ENCODE results near the gene HOXA10.

Gene HOXA10

GRCh38 chr7:27169658-27170425 lies 4.3 kb downstream of the HOXA10 start:
- TF ChIP-seq ZNF565 (CRISPR knock-in tag; conservative IDR thresholded peaks at IDR 0.05; ENCODE audit: low read depth) = no peak
- TF ChIP-seq TOX (CRISPR knock-in tag; IDR thresholded peaks at IDR 0.05; ENCODE audit: borderline replicate concordance) = no peak
- no peak for TF ChIP-seq CREB5 (CRISPR knock-in tag; IDR thresholded peaks at IDR 0.05; ENCODE audit: low read depth)
- TF ChIP-seq BACH2 (CRISPR knock-in tag; IDR thresholded peaks at IDR 0.05; ENCODE audit: borderline replicate concordance) = no peak
- TF ChIP-seq ARNTL (CRISPR knock-in tag; IDR thresholded peaks at IDR 0.05; ENCODE audit: borderline replicate concordance, low read depth) = no peak
- no peak for TF ChIP-seq ZFP30 (CRISPR knock-in tag; IDR thresholded peaks at IDR 0.05)
- TF ChIP-seq ESRRG (CRISPR knock-in tag; IDR thresholded peaks at IDR 0.05) = no peak
- TF ChIP-seq CSDC2 (CRISPR knock-in tag; IDR thresholded peaks at IDR 0.05) = no peak
- TF ChIP-seq ZNF8 (CRISPR knock-in tag; IDR thresholded peaks at IDR 0.05) = no peak
- no peak for TF ChIP-seq GLIS3 (CRISPR knock-in tag; IDR thresholded peaks at IDR 0.05)
- TF ChIP-seq SNAI2 (CRISPR knock-in tag; IDR thresholded peaks at IDR 0.05) = no peak
- TF ChIP-seq ZC3H10 (CRISPR knock-in tag; IDR thresholded peaks at IDR 0.05) = no peak
- no peak for TF ChIP-seq POU6F1 (CRISPR knock-in tag; IDR thresholded peaks at IDR 0.05; ENCODE audit: borderline replicate concordance, low read depth)
- no peak for TF ChIP-seq RARB (CRISPR knock-in tag; IDR thresholded peaks at IDR 0.05)
- no peak for TF ChIP-seq ZFP3 (CRISPR knock-in tag; IDR thresholded peaks at IDR 0.05)
- no peak for TF ChIP-seq TSHZ2 (CRISPR knock-in tag; IDR thresholded peaks at IDR 0.05)
- peak; percentile 3; the same call in 1 of the 3 replicates for ATAC-seq

- no peak for TF ChIP-seq TOX (CRISPR knock-in tag; IDR thresholded peaks at IDR 0.05; ENCODE audit: borderline replicate concordance)
- TF ChIP-seq CSDC2 (CRISPR knock-in tag; IDR thresholded peaks at IDR 0.05) = no peak
- TF ChIP-seq TCF4 (CRISPR knock-in tag; IDR thresholded peaks at IDR 0.05; ENCODE audit: borderline replicate concordance) = no peak
- TF ChIP-seq ZFP30 (CRISPR knock-in tag; IDR thresholded peaks at IDR 0.05) = no peak
- TF ChIP-seq TSHZ2 (CRISPR knock-in tag; IDR thresholded peaks at IDR 0.05) = no peak
- no peak for TF ChIP-seq CSRNP3 (CRISPR knock-in tag; IDR thresholded peaks at IDR 0.05)
- no peak for TF ChIP-seq PPARA (CRISPR knock-in tag; IDR thresholded peaks at IDR 0.05; ENCODE audit: borderline replicate concordance)
- TF ChIP-seq ESRRG (CRISPR knock-in tag; IDR thresholded peaks at IDR 0.05) = no peak
- TF ChIP-seq ZNF8 (CRISPR knock-in tag; IDR thresholded peaks at IDR 0.05) = no peak
- no peak for TF ChIP-seq ARNTL (CRISPR knock-in tag; IDR thresholded peaks at IDR 0.05; ENCODE audit: borderline replicate concordance, low read depth)
- TF ChIP-seq ISL1 (CRISPR knock-in tag; IDR thresholded peaks at IDR 0.05) = no peak
- TF ChIP-seq CREB5 (CRISPR knock-in tag; IDR thresholded peaks at IDR 0.05; ENCODE audit: low read depth) = no peak
- TF ChIP-seq SNAI2 (CRISPR knock-in tag; IDR thresholded peaks at IDR 0.05) = no peak
- no peak for TF ChIP-seq ZNF565 (CRISPR knock-in tag; conservative IDR thresholded peaks at IDR 0.05; ENCODE audit: low read depth)
- no peak for TF ChIP-seq ZC3H10 (CRISPR knock-in tag; IDR thresholded peaks at IDR 0.05)
- no peak for TF ChIP-seq ZFP3 (CRISPR knock-in tag; IDR thresholded peaks at IDR 0.05)
- TF ChIP-seq BACH2 (CRISPR knock-in tag; IDR thresholded peaks at IDR 0.05; ENCODE audit: borderline replicate concordance) = no peak
- TF ChIP-seq PATZ1 (CRISPR knock-in tag; IDR thresholded peaks at IDR 0.05; ENCODE audit: borderline replicate concordance) = no peak
- TF ChIP-seq RARB (CRISPR knock-in tag; IDR thresholded peaks at IDR 0.05) = no peak
- ATAC-seq = no peak
Observed at GRCh38 chr7:27168265-27168947, 5.7 kb downstream of the HOXA10 start.
